ENCODE measurements around the gene IFI30. TPM values are rescaled to one million over a fixed set of nuclear protein-coding genes. Genes with fewer than 3 reads are reported as not detected.

The IFI30 gene
- total RNA-seq, 1 donor from 2014 or later: 17.6 TPM

GRCh38 chr19:18223860-18224524 lies 50.4 kb downstream of the IFI30 start:
- DNase-seq (ENCODE audit: low read depth): no peak
- H3K4me3 ChIP-seq (ENCODE audit: low read depth, low read length): peak overlapping the region; percentile 37
- H3K36me3 ChIP-seq (ENCODE audit: control insufficient read depth, insufficient read depth, low read length): no peaks in the 10 kb centered on the region
- H3K27me3 ChIP-seq (ENCODE audit: control insufficient read depth, insufficient read depth, low read length): peaks cover 11% of the 10 kb centered on the region
- FAIRE-seq: no peak
- no peak for TF ChIP-seq CTCF (IDR thresholded peaks at IDR 0.05; ENCODE audit: insufficient read depth, low read length, severe bottlenecking)

- DNase-seq (ENCODE audit: low read depth) (peak; percentile 94), FAIRE-seq (peak; percentile 97)
- H3K27me3 ChIP-seq (ENCODE audit: control insufficient read depth, insufficient read depth, low read length): peaks cover 11% of the 10 kb centered on the region
- peak overlapping the region; percentile 37 for H3K4me3 ChIP-seq (ENCODE audit: low read depth, low read length)
- H3K36me3 ChIP-seq (ENCODE audit: control insufficient read depth, insufficient read depth, low read length): no peaks in the 10 kb centered on the region
- TF ChIP-seq CTCF (IDR thresholded peaks at IDR 0.05; ENCODE audit: insufficient read depth, low read length, severe bottlenecking): no peak
Observed at GRCh38 chr19:18224525-18225354, 51.1 kb downstream of the IFI30 start.

- no peak overlapping the region for H3K4me3 ChIP-seq (ENCODE audit: low read depth, low read length)
- no peak for DNase-seq (ENCODE audit: low read depth)
- TF ChIP-seq CTCF (IDR thresholded peaks at IDR 0.05; ENCODE audit: insufficient read depth, low read length, severe bottlenecking): no peak
- H3K36me3 ChIP-seq (ENCODE audit: control insufficient read depth, insufficient read depth, low read length): no peaks in the 10 kb centered on the region
- H3K27me3 ChIP-seq (ENCODE audit: control insufficient read depth, insufficient read depth, low read length): peaks cover 11% of the 10 kb centered on the region
- no peak for FAIRE-seq
Observed at GRCh38 chr19:18225355-18225701, 51.7 kb downstream of the IFI30 start.

GRCh38 chr19:18225702-18226468 lies 52.3 kb downstream of the IFI30 start, which contains the start of gene PDE4C:
TSS of gene PDE4C (minus strand) at chr19:18226438. CDS start at chr19:18226415, 23 bp downstream.
- Histone ChIP-seq H3K27me3 (ENCODE audit: control insufficient read depth, insufficient read depth, low read length) (peaks cover 11% of the 10 kb centered on the region), H3K4me3 (ENCODE audit: low read depth, low read length) (no peak within 1 kb of the TSS), H3K36me3 (ENCODE audit: control insufficient read depth, insufficient read depth, low read length) (no peaks in the 10 kb centered on the region)
- DNase-seq (ENCODE audit: low read depth) (no peak), FAIRE-seq (no peak)
- no peak for TF ChIP-seq CTCF (IDR thresholded peaks at IDR 0.05; ENCODE audit: insufficient read depth, low read length, severe bottlenecking)

GRCh38 chr19:18226956-18227780 lies 53.6 kb downstream of the IFI30 start:
- no peak for DNase-seq (ENCODE audit: low read depth)
- Histone ChIP-seq H3K27me3 (ENCODE audit: control insufficient read depth, insufficient read depth, low read length) (peaks cover 14% of the 10 kb centered on the region), H3K4me3 (ENCODE audit: low read depth, low read length) (no peak overlapping the region), H3K36me3 (ENCODE audit: control insufficient read depth, insufficient read depth, low read length) (no peaks in the 10 kb centered on the region)
- TF ChIP-seq CTCF (IDR thresholded peaks at IDR 0.05; ENCODE audit: insufficient read depth, low read length, severe bottlenecking): no peak
- FAIRE-seq: no peak

Data from bronchial epithelial cell (primary cell).